Measurements from ENCODE around the gene SMIM38. TPM values are rescaled to one million over a fixed set of nuclear protein-coding genes. Genes with fewer than 3 reads are reported as not detected.
"Not testable (repeated sequence)": the region's sequence is repeated elsewhere in the genome, so short reads cannot be mapped to it uniquely, and the experiment has no call there.

SMIM38 gene
- total RNA-seq, 5 donors from 2014 or later (not counting 1 experiment from before 2014, with no cell fraction given) = 0.12 to 1.7 (median 0.92) TPM

- H3K4me3 ChIP-seq (ENCODE audit: control insufficient read depth in 1 of 2, extremely low read depth in 1 of 2, low read length in 1 of 2) = no peak overlapping the region
- Mint-ChIP-seq H3K9me3 (peaks cover 3 to 21% (median 13%) of the 10 kb centered on the region in 3 donors), H3K27ac (no peak overlapping the region), H3K36me3 (no peaks in the 10 kb centered on the region), H3K27me3 (peaks cover 0 to 2% of the 10 kb centered on the region in 2 donors), H3K4me1 (peaks cover 10 to 27% (median 21%) of the 10 kb centered on the region in 3 donors), H3K4me3 (no peak overlapping the region)
- no peak for DNase-seq
- peaks cover 10 to 20% of the 10 kb centered on the region in 2 experiments for H3K4me1 ChIP-seq (ENCODE audit: control insufficient read depth in 1 of 2, extremely low read depth in 1 of 2, insufficient read depth in 2 of 2, low read length in 2 of 2)
- no peak for ATAC-seq (replicated peaks in 1 of 4)
- H3K9me3 ChIP-seq = no peaks in the 10 kb centered on the region
- H3K36me3 ChIP-seq (ENCODE audit: control insufficient read depth in 2 of 2, extremely low read depth in 1 of 2, insufficient read depth in 1 of 2, low read length in 1 of 2) = no peaks in the 10 kb centered on the region
- H3K27ac ChIP-seq (ENCODE audit: low read length) = no peak overlapping the region
- POLR2A ChIA-PET = interaction anchor here in 1 of 2 donors (0.6 to 0.7 kb wide), 2 partner anchors 928 to 1093 kb away, joined by 3 to 4 read pairs; no protein-coding TSS in a partner anchor
- peaks cover 0 to 15% of the 10 kb centered on the region in 2 experiments for H3K27me3 ChIP-seq (replicated peaks in 1 of 2; ENCODE audit: control insufficient read depth in 2 of 2, extremely low read depth in 1 of 2, insufficient read depth in 2 of 2, low read length in 1 of 2)
- CTCF ChIA-PET = no interaction called here
- WGBS (ENCODE audit: insufficient coverage) = 71% methylated on average over 9 of the region's 15 CpGs
These were observed 24.0 kb upstream of the SMIM38 start for GRCh38 chr11:69131644-69132300.

- no peak for ATAC-seq (replicated peaks in 1 of 4)
- no peak for DNase-seq
- no peaks in the 10 kb centered on the region for H3K9me3 ChIP-seq
- peaks cover 10 to 30% (median 21%) of the 10 kb centered on the region in 3 donors for H3K4me1 Mint-ChIP-seq
- peaks cover 0 to 2% of the 10 kb centered on the region in 2 donors for H3K27me3 Mint-ChIP-seq
- H3K4me3 Mint-ChIP-seq = no peak overlapping the region
- peaks cover 10 to 26% of the 10 kb centered on the region in 2 experiments for H3K4me1 ChIP-seq (ENCODE audit: control insufficient read depth in 1 of 2, extremely low read depth in 1 of 2, insufficient read depth in 2 of 2, low read length in 2 of 2)
- H3K36me3 Mint-ChIP-seq = no peaks in the 10 kb centered on the region
- H3K36me3 ChIP-seq (ENCODE audit: control insufficient read depth in 2 of 2, extremely low read depth in 1 of 2, insufficient read depth in 1 of 2, low read length in 1 of 2) = no peaks in the 10 kb centered on the region
- H3K4me3 ChIP-seq (ENCODE audit: control insufficient read depth in 1 of 2, extremely low read depth in 1 of 2, low read length in 1 of 2) = no peak overlapping the region
- peaks cover 0 to 20% of the 10 kb centered on the region in 2 experiments for H3K27me3 ChIP-seq (replicated peaks in 1 of 2; ENCODE audit: control insufficient read depth in 2 of 2, extremely low read depth in 1 of 2, insufficient read depth in 2 of 2, low read length in 1 of 2)
- H3K27ac ChIP-seq (ENCODE audit: low read length) = no peak overlapping the region
- H3K9me3 Mint-ChIP-seq = peaks cover 3 to 21% (median 13%) of the 10 kb centered on the region in 3 donors
- 80% methylated on average over 5 of the region's 7 CpGs for WGBS (ENCODE audit: insufficient coverage)
- no peak overlapping the region for H3K27ac Mint-ChIP-seq
- ChIA-PET POLR2A (interaction anchor here in 1 of 2 donors (0.7 kb wide), 1 partner anchor 1093 kb away, joined by 3 read pairs; no protein-coding TSS in a partner anchor), CTCF (no interaction called here)
These were observed 23.4 kb upstream of the SMIM38 start for GRCh38 chr11:69132301-69132670.

- Histone ChIP-seq H3K36me3 (ENCODE audit: control insufficient read depth in 2 of 2, extremely low read depth in 1 of 2, insufficient read depth in 1 of 2, low read length in 1 of 2) (no peaks in the 10 kb centered on the region), H3K4me1 (ENCODE audit: control insufficient read depth in 1 of 2, extremely low read depth in 1 of 2, insufficient read depth in 2 of 2, low read length in 2 of 2) (peaks cover 10 to 28% of the 10 kb centered on the region in 2 experiments), H3K27me3 (replicated peaks in 1 of 2; ENCODE audit: control insufficient read depth in 2 of 2, extremely low read depth in 1 of 2, insufficient read depth in 2 of 2, low read length in 1 of 2) (peaks cover 0 to 28% of the 10 kb centered on the region in 2 experiments), H3K4me3 (ENCODE audit: control insufficient read depth in 1 of 2, extremely low read depth in 1 of 2, low read length in 1 of 2) (no peak overlapping the region), H3K9me3 (no peaks in the 10 kb centered on the region), H3K27ac (ENCODE audit: low read length) (no peak overlapping the region)
- Mint-ChIP-seq H3K4me3 (no peak overlapping the region), H3K27ac (no peak overlapping the region), H3K9me3 (peaks cover 3 to 17% (median 10%) of the 10 kb centered on the region in 3 donors), H3K4me1 (peaks cover 10 to 33% (median 21%) of the 10 kb centered on the region in 3 donors), H3K36me3 (no peaks in the 10 kb centered on the region), H3K27me3 (peaks cover 0 to 2% of the 10 kb centered on the region in 2 donors)
- no peak for ATAC-seq (replicated peaks in 1 of 4)
- 100% methylated on average over 1 of the region's 4 CpGs for WGBS (ENCODE audit: insufficient coverage)
- ChIA-PET POLR2A (no interaction called here), CTCF (no interaction called here)
- no peak for DNase-seq
These were observed 22.5 kb upstream of the SMIM38 start for GRCh38 chr11:69133251-69133650.

GRCh38 chr11:69134182-69134581, 21.6 kb upstream of the SMIM38 start:
- H3K4me1 Mint-ChIP-seq = peaks cover 10 to 33% (median 21%) of the 10 kb centered on the region in 3 donors

GRCh38 chr11:69134957-69135356, 20.8 kb upstream of the SMIM38 start:
- H3K4me3 Mint-ChIP-seq = no peak overlapping the region
- H3K27me3 Mint-ChIP-seq = peaks cover 0 to 2% of the 10 kb centered on the region in 2 donors

More at GRCh38 chr11:69134182-69134581, 21.6 kb upstream of the SMIM38 start:
- H3K4me3 Mint-ChIP-seq; H3K27me3 Mint-ChIP-seq; H3K27ac ChIP-seq (ENCODE audit: low read length); DNase-seq; H3K9me3 ChIP-seq; H3K4me3 ChIP-seq (ENCODE audit: control insufficient read depth in 1 of 2, extremely low read depth in 1 of 2, low read length in 1 of 2); H3K9me3 Mint-ChIP-seq; H3K36me3 ChIP-seq (ENCODE audit: control insufficient read depth in 2 of 2, extremely low read depth in 1 of 2, insufficient read depth in 1 of 2, low read length in 1 of 2); CTCF ChIA-PET; POLR2A ChIA-PET; H3K36me3 Mint-ChIP-seq; H3K27ac Mint-ChIP-seq; ATAC-seq (replicated peaks in 1 of 4): not testable (repeated sequence)
- H3K4me1 ChIP-seq (ENCODE audit: control insufficient read depth in 1 of 2, extremely low read depth in 1 of 2, insufficient read depth in 2 of 2, low read length in 2 of 2) = peaks cover 10 to 28% of the 10 kb centered on the region in 2 experiments
- peaks cover 0 to 28% of the 10 kb centered on the region in 2 experiments for H3K27me3 ChIP-seq (replicated peaks in 1 of 2; ENCODE audit: control insufficient read depth in 2 of 2, extremely low read depth in 1 of 2, insufficient read depth in 2 of 2, low read length in 1 of 2)
- no CpG with 5 or more reads among the region's 2 CpGs for WGBS (ENCODE audit: insufficient coverage)

GRCh38 chr11:69135420-69136363, 20.0 kb upstream of the SMIM38 start:
- H3K27me3 Mint-ChIP-seq = peaks cover 0 to 2% of the 10 kb centered on the region in 2 donors
- Histone ChIP-seq H3K4me3 (ENCODE audit: control insufficient read depth in 1 of 2, extremely low read depth in 1 of 2, low read length in 1 of 2) (no peak overlapping the region), H3K4me1 (ENCODE audit: control insufficient read depth in 1 of 2, extremely low read depth in 1 of 2, insufficient read depth in 2 of 2, low read length in 2 of 2) (peaks cover 10 to 24% of the 10 kb centered on the region in 2 experiments), H3K36me3 (ENCODE audit: control insufficient read depth in 2 of 2, extremely low read depth in 1 of 2, insufficient read depth in 1 of 2, low read length in 1 of 2) (no peaks in the 10 kb centered on the region), H3K9me3 (no peaks in the 10 kb centered on the region), H3K27me3 (replicated peaks in 1 of 2; ENCODE audit: control insufficient read depth in 2 of 2, extremely low read depth in 1 of 2, insufficient read depth in 2 of 2, low read length in 1 of 2) (peaks cover 0 to 28% of the 10 kb centered on the region in 2 experiments), H3K27ac (ENCODE audit: low read length) (no peak overlapping the region)
- peaks cover 7 to 18% (median 13%) of the 10 kb centered on the region in 3 donors for H3K4me1 Mint-ChIP-seq
- no peak for ATAC-seq (replicated peaks in 1 of 4)
- H3K9me3 Mint-ChIP-seq = peaks cover 0 to 5% (median 4%) of the 10 kb centered on the region in 3 donors
- ChIA-PET CTCF (no interaction called here), POLR2A (no interaction called here)
- no peak overlapping the region for H3K4me3 Mint-ChIP-seq
- 71% methylated on average over 5 of the region's 14 CpGs for WGBS (ENCODE audit: insufficient coverage)
- H3K27ac Mint-ChIP-seq = no peak overlapping the region
- no peak for DNase-seq
- peaks cover 3% of the 10 kb centered on the region for H3K36me3 Mint-ChIP-seq

More at GRCh38 chr11:69134957-69135356, 20.8 kb upstream of the SMIM38 start:
- POLR2A ChIA-PET = no interaction called here
- peaks cover 0 to 28% of the 10 kb centered on the region in 2 experiments for H3K27me3 ChIP-seq (replicated peaks in 1 of 2; ENCODE audit: control insufficient read depth in 2 of 2, extremely low read depth in 1 of 2, insufficient read depth in 2 of 2, low read length in 1 of 2)
- Mint-ChIP-seq H3K27ac (no peak overlapping the region), H3K4me1 (peaks cover 10 to 26% (median 18%) of the 10 kb centered on the region in 3 donors), H3K9me3 (peaks cover 0 to 5% (median 4%) of the 10 kb centered on the region in 3 donors), H3K36me3 (peaks cover 3% of the 10 kb centered on the region)
- no peak for ATAC-seq (replicated peaks in 1 of 4)
- peaks cover 10 to 28% of the 10 kb centered on the region in 2 experiments for H3K4me1 ChIP-seq (ENCODE audit: control insufficient read depth in 1 of 2, extremely low read depth in 1 of 2, insufficient read depth in 2 of 2, low read length in 2 of 2)
- WGBS (ENCODE audit: insufficient coverage) = 91% methylated on average over 7 of the region's 8 CpGs
- no peak for DNase-seq
- CTCF ChIA-PET = no interaction called here
- no peak overlapping the region for H3K27ac ChIP-seq (ENCODE audit: low read length)
- no peak overlapping the region for H3K4me3 ChIP-seq (ENCODE audit: control insufficient read depth in 1 of 2, extremely low read depth in 1 of 2, low read length in 1 of 2)
- H3K9me3 ChIP-seq = no peaks in the 10 kb centered on the region
- no peaks in the 10 kb centered on the region for H3K36me3 ChIP-seq (ENCODE audit: control insufficient read depth in 2 of 2, extremely low read depth in 1 of 2, insufficient read depth in 1 of 2, low read length in 1 of 2)

Data from T-cell (primary cell).